Subcutaneous preadipocyte (primary cell): ENCODE results near the gene PLPP4. TPM values are rescaled to one million over a fixed set of nuclear protein-coding genes. Genes with fewer than 3 reads are reported as not detected.

Experiments used
- total RNA-seq: library from RNA; depleted of rRNA; stranded (reverse); fragments of >200 nt; gene quantifications from 2 replicates; pipeline ENCODE4 v1.2.3, GENCODE V29; 2012

Gene PLPP4
- total RNA-seq, result not detected in 2 replicates

GRCh38 chr10:120456626-120457430 is at the start of gene PLPP4:
Gene PLPP4, plus strand, starts transcription at chr10:120457227. Its CDS starts 79 bp downstream, at chr10:120457306.

